ENCODE data around the gene SKAP1.
A peak's percentile ranks its signal among the peaks of the same experiment; 100 is the strongest.
"Not testable (repeated sequence)": the region's sequence is repeated elsewhere in the genome, so short reads cannot be mapped to it uniquely, and the experiment has no call there.

Gene SKAP1

DNA sequence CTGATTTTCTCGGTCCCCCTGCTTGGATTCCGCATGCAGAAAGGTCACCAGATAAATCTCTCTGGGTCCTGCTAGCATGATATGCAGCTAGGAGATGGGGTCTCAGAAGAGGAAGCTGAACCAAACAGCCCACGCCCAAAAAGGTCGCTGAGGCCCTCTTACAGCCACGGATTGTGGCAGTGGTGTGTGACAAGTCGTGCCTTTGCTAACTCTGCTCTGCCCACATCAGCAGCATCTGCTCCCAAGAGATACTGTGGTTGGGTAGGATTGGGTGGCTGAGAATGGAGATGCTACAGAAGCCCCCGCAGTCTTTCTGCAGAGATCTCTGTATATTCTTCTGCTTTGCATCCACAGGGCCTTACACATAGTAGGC lies 15.2 kb upstream of the SKAP1 start:
- no peak for DNase-seq (ENCODE audit: low read depth)

DNA sequence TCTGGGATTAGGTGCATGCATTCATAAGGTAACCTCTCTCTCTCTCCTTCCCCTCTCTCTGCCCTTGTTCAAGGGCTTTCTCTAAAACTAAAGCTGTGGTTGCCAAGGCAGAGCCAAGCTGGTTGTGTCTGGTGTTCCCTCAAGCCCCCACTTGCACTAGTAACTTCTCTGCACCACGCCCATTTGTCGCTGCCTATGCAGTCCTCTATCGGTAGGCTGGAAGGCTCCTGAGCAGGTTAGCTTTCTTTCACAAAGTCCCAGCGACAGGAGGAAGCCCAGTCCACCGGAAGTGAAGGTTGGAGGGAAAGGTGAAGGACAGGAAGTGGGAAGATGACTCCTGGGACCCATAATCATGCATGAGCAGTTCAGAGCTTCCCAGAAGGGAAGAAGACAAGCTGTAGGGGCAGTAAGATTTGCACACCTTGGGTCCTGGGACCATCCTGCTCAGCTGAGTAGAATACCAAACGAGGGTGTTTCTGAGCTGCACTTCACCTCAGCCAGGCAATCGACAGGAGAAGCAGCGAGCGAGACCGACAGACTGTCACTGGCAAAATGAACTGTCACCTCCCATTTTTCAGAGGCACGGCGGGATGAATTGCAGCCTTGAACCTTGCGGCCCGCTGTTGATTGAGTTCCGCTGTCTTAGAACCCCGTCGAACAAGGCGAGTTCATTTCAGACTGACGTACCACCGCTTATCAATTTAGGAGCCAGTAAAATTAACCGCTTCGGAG lies 14.7 kb upstream of the SKAP1 start:
- no peak for DNase-seq (ENCODE audit: low read depth)

DNA sequence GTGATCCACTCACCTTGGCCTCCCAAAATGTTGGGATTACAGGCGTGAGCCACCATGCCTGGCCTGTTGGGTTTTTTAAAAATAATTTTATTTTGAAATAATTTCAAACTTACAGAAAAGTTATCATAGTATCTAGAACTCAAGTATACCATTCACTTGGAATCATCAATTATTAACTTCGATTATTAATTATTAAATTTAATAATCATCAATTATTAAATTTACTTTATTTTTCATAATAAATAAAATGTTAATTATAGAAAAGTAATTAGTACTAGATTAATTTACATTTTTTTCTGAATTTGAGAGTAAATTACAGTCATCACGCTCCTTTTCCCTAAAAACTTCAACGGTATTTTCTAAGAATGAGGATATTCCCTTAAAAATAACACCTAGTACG lies 13.7 kb upstream of the SKAP1 start:
- DNase-seq (ENCODE audit: low read depth), result no peak

DNA sequence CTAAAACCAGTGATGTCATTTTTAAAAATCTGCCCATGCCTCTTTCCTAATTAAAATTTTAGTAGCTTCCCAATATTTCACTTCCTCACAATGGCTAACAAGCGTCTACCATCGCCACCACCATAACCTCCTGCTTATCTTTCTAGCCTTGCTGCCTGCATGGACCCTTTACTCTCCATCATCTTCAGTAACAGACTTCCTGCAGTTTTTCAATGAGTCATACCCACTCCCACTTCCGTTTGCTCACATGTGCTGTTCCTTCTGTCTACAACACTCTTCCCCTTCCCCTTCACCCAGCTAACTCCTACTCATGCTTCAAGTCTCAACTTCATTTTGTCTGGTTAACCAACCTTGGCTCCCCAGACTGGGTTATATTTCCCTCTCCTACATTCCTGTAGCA lies 12.8 kb upstream of the SKAP1 start:
- DNase-seq (ENCODE audit: low read depth), result peak; percentile 42

DNA sequence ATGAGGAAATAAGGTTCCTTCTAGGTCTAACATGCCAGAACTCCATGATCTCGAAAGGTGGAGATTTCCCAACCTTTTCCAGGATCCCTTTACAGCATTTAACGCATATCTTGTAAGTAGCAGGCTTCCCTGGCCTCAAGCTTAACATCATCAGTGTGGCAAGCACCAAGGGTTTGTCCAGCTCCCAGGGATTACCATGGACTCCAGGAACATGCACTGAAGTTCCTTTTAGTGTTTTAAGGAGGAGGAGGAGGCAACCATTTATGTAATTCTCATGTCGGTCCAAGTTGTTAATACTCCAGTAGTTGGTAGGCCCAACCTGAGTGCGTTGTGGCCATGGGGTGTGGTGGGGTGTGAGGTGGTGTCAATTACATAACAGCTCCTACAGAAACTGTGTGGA lies 11.8 kb upstream of the SKAP1 start:
- no peak for DNase-seq (ENCODE audit: low read depth)

DNA sequence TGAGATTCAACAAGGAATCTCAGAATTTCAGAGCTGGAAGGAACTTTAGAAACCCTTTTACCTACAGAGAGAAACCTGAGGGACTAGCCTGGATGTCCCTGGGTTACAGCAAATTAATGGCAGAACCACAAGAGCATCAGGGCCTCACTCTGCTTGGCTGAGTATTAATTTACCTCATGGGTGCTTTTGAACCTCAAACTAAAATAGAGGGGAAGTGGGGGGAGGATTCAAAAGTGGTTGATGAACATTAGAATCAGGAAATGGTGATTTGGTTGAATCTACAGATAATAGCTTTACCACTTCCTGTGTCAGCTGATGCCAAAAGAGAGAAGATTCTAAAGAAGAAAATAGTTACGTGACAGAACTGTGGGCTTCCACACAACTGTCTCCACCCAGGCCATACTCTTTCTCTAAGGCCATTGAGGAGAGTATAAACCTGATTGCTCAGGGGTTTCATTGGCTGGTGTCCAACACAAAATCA lies 11.3 kb upstream of the SKAP1 start:
- DNase-seq (ENCODE audit: low read depth), result no peak

DNA sequence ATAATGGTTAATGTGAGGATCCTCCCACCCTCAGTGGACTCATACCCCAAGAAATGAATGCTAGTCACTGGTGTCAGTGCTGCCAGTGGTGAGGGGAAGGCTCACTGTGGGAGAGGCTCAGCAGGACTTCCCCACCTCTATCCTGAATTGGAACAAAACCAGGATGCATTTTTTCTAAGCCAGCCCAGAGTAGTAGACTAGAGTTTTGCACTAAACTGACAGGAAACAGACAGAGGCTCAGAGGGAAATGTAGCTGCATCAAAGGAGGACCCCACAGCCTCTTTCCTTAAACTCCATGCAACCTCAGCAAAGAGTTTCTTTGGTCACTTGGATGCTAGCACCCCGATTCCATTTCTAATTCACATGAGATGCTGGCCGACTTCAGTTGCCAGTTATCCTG lies 10.7 kb upstream of the SKAP1 start:
- no peak for DNase-seq (ENCODE audit: low read depth)

DNA sequence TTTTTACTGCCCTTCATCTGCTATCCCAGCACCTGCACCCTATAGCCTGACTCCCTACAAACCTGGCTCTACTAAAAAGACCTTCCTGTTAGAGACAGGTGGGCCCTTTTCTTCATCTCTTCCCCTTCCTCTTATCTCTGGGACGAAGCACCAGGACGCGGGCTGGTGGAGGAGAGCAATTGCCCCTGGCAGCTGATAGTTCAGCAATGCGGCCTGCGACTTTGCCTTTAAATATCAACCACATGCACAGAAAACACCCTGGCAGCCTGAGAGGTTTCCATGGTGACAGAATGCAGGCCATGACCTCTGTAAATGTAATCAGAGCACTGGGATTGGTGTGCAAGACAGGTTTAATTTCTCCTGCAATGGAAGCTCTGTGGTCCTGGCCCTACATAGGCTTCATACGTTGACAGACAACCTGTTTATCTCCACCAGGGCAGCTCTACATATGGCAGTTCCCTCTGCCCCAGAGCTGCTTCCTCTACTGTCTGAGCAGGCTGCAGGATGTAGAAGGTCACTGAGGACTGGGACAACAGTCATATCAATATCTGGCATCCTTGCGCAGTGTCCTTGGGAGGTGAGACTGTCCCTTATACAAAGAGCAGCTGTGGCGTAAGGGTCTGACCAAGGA lies 10.0 kb upstream of the SKAP1 start:
- no peak for DNase-seq (ENCODE audit: low read depth)

DNA sequence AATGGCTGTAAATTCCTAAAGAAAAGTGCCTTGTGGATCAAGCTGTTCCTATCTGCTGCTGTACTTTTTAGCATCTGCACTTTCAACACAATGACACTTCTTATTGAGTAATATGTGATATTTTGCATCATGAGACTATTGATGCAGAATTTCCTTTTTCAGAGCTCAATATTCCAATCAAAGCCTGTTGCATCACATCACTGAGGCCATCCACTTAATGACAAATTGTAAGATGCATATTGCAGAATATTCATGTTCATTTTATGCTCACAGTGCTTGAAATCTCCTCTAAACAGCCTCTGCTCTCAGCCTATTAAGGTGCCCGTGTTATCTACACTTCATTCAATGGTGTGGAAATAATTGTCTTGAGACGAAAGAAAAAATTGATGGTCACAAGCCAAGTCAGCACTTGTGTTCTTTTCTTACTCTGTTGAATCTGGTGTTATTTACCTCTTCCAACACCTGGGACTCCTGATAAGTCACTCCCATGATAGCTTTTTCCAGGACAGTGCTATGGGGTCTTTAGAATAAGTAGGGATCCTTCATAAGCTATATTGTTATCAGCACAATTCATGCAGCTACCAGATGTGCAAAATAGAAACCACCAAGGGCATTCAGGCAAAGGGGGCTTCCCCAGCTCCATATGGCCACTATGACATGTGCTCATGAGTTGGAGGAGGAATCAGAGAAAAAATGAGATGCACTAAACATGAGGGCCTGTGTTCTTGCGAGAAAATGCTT lies 9.3 kb upstream of the SKAP1 start:
- DNase-seq (ENCODE audit: low read depth), result no peak

DNA sequence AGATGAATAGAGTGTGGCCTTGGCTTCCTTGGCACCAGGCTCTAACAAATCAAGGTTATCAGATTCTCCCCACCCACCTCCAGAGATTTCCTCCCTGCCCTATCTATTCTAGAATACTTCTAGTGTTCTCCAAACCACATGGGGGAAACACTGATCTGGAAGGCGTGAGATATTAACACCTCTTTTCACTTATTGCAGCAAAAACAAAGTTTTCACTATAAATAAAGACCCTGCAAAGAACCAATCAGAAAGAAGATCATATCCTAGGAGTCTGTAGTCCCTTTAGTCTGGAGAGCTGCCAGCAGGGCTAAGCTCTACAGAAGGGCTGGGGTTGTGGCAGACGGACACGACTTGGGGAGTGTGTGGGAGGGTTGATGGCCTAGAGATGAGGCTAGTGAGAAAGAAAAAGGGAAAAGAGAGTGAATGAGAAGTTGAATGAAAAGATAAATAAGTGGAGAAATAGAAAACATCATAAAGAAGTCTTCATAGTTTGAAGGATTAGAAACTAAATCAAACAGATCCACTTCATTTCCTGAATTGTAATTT lies 8.6 kb upstream of the SKAP1 start:
- no peak for DNase-seq (ENCODE audit: low read depth)

DNA sequence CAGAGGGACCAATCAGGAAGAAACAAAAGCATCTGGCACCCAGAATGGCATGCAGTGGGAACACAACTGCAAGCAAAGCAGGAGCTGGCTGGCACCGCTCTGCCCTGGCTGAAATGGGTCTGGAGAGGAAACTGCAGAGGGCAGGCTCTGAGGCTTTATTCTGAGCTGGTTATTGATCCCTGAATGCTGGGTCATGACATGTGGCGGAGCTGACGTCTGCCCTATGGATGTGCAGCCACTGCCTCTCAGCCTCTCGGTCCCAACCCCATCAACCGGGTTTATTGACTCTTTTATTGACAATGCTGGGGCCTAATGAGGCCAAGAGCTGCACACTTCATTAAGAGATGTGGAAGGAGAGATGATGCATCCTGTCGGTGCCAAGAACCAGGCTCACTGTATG lies 3.9 kb upstream of the SKAP1 start:
- no peak for DNase-seq (ENCODE audit: low read depth)

DNA sequence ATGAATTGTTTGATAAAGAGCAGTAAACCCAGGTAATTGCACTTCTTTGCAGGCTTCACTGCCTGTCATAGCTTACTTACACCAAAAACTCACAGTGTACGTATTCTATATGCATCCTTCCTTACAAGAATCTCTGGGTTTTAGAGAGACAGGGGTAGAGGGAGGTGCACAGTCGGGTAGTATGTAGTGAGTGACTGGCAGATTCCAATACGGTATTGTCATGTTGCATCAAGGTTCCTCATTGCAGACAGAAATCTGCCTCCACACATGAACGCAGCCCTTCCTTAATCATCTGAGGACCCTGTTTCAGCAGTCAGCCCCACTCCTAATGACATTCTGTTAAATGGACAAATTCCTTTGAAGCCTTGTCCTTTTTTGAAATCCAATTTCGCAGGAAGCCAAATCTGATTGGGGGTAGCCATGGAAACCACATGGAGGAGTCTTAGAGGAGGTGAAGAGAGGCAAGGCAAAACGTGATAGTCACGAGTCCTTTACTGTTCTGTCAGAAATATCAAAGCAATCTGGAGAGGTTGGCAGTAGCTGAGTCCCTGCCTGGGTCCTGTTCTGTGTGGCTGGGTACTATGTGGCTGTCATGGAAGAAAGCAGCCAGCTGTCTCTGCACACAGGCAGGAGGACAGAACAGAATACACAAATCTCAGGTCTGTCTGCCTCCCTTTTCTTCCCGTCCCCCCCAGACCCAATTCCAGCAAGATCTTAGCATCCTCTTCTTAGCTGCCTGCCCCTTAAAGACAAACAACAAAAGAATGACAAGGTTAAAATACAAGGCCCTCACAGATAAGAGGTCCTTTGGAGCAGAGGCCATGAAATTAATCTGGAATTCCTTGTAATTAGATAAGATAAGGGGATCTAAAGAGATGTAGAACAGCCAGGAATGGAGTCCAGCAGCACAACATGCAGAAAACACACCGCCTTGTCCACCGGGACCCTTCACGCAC lies 3.1 kb upstream of the SKAP1 start:
- no peak for DNase-seq (ENCODE audit: low read depth)

DNA sequence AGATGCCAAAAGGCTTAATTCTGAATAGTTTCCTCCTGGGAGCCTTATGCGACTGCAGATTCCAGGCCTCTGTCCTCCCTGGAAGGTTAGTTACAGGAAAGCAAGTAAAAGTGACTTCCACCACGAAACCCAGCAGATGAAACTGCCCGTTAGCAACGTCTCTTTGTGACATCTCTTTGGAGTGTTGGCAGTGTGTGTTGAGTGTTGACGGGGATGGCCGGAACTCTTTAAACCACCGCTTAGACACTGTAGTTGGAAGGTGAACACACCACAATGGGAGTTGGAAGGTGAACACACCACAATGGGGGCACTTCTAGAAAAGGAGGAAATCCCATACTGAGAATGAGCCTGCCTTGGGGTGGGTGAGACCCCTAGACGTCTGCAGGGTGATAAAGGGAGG lies 858 bp downstream of the SKAP1 start:
- no peak for DNase-seq (ENCODE audit: low read depth)

DNA sequence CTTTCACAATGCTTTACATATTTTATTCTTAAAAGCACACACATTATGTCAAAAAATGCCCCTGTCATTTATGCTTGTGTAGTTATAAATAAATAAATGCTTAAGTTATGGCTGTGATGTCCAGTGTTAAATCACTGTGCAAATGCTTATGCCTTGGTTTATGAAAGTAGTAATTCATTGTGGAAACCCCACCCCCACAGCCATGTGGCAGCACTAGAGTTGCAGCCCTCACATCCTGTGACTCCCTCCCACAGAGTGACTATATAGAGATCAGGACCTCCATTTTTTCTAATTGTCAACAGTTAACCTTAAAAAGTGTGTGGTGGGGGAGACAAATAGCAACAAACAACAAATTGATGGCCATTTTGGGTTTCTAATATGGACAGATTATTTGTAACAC lies 2.4 kb downstream of the SKAP1 start:
- DNase-seq (ENCODE audit: low read depth), result peak; percentile 36

DNA sequence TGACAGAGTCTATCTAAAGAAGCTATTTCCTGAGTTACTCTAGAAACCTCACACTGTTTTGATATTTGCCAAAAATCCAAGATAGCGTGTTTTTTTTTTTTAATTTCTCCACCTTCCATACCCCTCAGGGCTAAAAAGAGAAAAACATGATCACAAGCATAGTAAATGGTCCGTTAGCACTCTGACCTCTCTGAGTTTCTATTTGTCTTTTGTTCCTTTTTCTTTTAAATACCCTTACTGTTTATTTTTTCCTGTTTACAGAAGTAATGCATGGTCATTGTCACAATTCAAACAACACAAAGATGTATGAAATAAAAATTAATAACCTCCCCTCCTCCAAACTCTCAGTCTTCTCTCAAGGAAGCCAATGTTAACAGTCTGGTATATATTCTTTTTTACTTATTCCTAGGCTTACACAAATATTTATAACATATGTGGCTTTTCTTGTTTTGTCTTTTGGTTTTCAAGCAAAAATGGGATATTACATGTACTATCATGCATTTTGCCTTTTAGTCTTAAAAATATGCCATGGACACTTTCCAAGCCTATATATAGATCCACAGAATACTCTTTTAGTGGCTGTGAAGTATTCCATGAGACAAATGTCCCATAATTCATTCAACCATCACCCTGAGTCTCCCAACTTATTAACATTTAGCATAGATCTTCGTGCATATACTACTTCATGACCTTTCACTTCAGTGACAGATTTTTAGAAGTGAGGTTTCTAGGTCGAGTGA lies 3.1 kb downstream of the SKAP1 start:
- DNase-seq (ENCODE audit: low read depth), result no peak

DNA sequence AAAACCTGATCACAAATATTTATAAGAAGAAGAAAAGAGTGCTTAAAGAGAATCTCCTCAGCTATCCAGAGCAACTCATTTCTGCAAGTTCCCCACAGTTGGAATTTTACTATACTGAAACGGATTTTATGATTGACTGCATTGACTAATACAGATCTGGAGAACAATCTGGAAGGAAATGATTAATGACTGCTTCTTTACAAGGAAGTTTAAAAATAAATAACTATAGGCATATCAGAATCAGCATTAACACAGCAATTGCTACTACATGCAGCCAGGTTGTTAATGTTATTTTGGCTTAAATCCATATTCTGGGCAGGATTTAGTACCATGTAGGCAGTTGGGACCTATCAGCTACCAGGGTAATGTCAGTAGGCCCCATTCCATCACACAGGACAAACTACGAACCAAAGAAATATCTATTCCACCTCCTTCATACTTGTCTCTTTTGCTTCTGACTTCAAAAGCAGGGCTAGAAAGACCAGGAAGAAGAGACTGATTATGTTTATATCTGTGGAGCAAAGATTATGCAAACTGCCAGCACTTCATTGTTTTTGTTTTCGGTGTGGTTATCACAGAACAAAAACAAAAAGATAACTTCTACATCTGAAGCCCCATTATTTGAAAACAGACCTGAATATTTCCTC lies 3.9 kb downstream of the SKAP1 start:
- no peak for DNase-seq (ENCODE audit: low read depth)

DNA sequence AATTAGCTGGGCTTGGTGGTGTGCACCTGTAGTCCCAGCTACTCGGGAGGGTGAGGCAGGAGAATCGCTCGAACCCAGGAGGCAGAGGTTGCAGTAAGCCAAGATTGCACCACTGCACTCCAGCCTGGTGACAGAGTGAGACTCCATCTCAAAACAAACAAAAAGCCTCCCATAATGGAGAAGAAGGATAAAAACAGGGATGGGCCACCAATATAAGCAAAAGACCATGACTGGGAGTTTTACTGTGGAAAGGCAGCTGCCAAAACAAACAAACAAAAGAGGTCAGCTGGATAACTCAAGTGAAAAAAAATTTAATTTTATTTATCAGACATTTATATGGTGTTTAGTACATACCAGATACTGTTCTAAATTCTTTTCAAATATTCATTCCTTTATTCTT lies 8.0 kb downstream of the SKAP1 start:
- not testable (repeated sequence) for DNase-seq (ENCODE audit: low read depth)

DNA sequence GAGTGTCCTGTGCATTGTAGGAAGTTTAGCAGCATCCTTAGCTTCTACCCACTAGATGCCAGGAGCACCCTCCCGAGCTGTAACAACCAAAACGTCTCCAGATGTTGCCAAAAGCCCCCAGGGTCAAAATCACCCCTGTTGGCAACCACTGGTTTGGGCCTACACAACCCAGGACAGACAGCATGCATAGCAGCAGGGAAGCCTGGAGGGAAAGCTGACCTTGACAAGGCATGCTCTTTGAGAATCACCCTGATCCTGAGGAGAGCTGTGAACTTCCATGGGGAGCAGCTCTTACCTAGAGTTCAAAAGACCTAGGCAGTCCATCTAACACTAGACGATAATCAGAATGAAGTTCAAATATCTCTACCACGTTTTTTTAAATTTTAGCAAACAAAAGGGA lies 9.2 kb downstream of the SKAP1 start:
- DNase-seq (ENCODE audit: low read depth), result no peak

DNA sequence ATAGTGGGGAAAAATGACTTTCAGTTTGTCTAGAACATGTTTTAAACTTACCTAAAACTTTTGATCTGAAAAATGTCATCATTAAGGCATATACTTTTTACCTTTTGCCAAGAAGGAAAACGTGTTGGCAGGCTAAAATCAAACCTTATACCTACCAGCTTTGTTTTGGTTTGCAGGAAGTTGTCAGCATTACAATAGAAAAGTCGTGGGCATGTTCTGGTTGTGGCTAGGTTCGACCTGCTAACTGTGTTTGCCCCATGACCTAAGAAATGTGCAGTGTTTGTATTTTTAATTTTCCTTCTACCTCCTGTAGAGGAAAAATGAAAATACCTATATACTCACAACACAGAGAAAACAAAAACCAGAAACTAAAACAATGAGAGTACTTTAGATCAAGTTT lies 13.0 kb downstream of the SKAP1 start:
- no peak for DNase-seq (ENCODE audit: low read depth)

DNA sequence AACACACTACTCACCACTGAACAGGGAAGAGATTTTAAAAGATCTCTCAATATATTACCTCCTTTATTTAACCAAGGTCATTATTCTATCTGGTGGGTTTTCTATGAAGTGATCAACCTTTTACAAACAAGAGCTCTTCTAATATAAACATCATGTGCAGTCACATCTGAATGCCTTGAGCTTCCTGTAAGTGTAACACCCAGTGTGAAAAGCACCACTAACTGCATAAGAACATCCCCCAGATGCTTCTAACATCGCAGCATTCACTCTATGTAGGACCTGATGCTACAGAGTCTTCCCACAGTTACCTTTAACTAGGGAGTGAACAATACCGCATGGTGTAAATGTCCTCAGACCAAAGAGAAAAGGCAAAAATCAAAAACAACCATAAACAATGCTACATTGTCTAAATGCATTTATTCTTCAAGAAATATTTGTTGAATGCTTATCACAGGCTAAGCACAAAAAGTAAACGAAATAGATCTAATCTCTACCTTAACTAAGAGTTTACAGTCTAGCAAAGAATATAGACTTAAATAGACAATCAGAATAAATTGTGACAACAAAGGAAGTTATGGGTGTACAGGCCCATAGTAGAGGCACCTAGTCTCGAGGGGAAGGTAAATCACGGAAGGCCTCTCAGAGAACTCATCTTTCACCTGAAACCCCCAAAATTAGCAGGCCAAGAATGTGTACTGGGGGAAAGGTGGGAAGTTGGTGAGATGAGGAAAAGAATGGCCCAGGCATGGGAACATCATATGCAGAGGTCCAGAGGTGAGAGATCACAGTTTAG lies 16.2 kb downstream of the SKAP1 start:
- no peak for DNase-seq (ENCODE audit: low read depth)

Data from ELR (cell line).